ENCODE measurements around the gene BMAL1. TPM values are rescaled to one million over a fixed set of nuclear protein-coding genes. Genes with fewer than 3 reads are reported as not detected.

BMAL1 gene
- total and polyA plus RNA-seq, 2 of the 8 experiments (the other 6 are each of a cell fraction or from before 2014, with no cell fraction given), result 6.8 to 6.9 TPM

DNA sequence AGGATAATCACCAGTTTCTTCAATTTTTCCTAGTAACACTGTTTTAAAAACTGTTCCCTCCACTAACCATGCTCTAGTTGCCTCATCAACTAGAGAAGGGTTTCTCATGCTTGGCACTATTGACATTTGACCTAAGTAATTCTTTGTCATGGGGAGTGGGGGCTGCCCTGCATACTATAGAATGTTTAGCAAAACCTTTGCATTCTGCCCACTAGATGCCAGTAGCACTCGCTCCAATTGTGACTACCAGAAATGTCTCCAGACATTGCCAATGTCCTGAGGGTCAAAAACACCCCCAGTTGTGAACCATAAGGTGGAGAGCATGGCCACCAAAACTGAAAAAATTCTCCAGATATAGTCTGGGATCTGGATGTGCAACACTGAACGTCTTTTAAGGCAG lies 27.6 kb upstream of the BMAL1 start (continued):
- TF ChIP-seq, protein P1, sequence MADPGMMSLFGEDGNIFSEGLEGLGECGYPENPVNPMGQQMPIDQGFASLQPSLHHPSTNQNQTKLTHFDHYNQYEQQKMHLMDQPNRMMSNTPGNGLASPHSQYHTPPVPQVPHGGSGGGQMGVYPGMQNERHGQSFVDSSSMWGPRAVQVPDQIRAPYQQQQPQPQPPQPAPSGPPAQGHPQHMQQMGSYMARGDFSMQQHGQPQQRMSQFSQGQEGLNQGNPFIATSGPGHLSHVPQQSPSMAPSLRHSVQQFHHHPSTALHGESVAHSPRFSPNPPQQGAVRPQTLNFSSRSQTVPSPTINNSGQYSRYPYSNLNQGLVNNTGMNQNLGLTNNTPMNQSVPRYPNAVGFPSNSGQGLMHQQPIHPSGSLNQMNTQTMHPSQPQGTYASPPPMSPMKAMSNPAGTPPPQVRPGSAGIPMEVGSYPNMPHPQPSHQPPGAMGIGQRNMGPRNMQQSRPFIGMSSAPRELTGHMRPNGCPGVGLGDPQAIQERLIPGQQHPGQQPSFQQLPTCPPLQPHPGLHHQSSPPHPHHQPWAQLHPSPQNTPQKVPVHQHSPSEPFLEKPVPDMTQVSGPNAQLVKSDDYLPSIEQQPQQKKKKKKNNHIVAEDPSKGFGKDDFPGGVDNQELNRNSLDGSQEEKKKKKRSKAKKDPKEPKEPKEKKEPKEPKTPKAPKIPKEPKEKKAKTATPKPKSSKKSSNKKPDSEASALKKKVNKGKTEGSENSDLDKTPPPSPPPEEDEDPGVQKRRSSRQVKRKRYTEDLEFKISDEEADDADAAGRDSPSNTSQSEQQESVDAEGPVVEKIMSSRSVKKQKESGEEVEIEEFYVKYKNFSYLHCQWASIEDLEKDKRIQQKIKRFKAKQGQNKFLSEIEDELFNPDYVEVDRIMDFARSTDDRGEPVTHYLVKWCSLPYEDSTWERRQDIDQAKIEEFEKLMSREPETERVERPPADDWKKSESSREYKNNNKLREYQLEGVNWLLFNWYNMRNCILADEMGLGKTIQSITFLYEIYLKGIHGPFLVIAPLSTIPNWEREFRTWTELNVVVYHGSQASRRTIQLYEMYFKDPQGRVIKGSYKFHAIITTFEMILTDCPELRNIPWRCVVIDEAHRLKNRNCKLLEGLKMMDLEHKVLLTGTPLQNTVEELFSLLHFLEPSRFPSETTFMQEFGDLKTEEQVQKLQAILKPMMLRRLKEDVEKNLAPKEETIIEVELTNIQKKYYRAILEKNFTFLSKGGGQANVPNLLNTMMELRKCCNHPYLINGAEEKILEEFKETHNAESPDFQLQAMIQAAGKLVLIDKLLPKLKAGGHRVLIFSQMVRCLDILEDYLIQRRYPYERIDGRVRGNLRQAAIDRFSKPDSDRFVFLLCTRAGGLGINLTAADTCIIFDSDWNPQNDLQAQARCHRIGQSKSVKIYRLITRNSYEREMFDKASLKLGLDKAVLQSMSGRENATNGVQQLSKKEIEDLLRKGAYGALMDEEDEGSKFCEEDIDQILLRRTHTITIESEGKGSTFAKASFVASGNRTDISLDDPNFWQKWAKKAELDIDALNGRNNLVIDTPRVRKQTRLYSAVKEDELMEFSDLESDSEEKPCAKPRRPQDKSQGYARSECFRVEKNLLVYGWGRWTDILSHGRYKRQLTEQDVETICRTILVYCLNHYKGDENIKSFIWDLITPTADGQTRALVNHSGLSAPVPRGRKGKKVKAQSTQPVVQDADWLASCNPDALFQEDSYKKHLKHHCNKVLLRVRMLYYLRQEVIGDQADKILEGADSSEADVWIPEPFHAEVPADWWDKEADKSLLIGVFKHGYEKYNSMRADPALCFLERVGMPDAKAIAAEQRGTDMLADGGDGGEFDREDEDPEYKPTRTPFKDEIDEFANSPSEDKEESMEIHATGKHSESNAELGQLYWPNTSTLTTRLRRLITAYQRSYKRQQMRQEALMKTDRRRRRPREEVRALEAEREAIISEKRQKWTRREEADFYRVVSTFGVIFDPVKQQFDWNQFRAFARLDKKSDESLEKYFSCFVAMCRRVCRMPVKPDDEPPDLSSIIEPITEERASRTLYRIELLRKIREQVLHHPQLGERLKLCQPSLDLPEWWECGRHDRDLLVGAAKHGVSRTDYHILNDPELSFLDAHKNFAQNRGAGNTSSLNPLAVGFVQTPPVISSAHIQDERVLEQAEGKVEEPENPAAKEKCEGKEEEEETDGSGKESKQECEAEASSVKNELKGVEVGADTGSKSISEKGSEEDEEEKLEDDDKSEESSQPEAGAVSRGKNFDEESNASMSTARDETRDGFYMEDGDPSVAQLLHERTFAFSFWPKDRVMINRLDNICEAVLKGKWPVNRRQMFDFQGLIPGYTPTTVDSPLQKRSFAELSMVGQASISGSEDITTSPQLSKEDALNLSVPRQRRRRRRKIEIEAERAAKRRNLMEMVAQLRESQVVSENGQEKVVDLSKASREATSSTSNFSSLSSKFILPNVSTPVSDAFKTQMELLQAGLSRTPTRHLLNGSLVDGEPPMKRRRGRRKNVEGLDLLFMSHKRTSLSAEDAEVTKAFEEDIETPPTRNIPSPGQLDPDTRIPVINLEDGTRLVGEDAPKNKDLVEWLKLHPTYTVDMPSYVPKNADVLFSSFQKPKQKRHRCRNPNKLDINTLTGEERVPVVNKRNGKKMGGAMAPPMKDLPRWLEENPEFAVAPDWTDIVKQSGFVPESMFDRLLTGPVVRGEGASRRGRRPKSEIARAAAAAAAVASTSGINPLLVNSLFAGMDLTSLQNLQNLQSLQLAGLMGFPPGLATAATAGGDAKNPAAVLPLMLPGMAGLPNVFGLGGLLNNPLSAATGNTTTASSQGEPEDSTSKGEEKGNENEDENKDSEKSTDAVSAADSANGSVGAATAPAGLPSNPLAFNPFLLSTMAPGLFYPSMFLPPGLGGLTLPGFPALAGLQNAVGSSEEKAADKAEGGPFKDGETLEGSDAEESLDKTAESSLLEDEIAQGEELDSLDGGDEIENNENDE (IDR thresholded peaks at IDR 0.05; ENCODE audit: insufficient replicate concordance, low read length), result no peak

Measured in H1 (cell line).